HG02763 (cell line): ENCODE results near the gene PODN.

Experiments used
- ATAC-seq: cut with Tn5 transposase; IDR thresholded peaks from one replicate; pipeline ENCODE4 v1.9.1; 2021; ENCODE audit warnings: mild to moderate bottlenecking, moderate library complexity; ENCODE audit not compliant: unreplicated experiment

PODN gene

GRCh38 chr1:53061859-53062707 lies at the start of gene PODN:
Gene PODN (plus strand): TSS chr1:53062213. CDS start chr1:53069856, 7,643 bp downstream.
- ATAC-seq = no peak

GRCh38 chr1:53014791-53015507 lies 47.1 kb upstream of the PODN start:
- ATAC-seq = peak; percentile 88

GRCh38 chr1:53015508-53015860 lies 46.5 kb upstream of the PODN start:
- ATAC-seq = no peak

- ATAC-seq = no peak
Observed at GRCh38 chr1:53016705-53017104, 45.3 kb upstream of the PODN start.

GRCh38 chr1:53020588-53020987 lies 41.4 kb upstream of the PODN start:
- no peak for ATAC-seq

GRCh38 chr1:53022179-53022578 lies 39.8 kb upstream of the PODN start:
- ATAC-seq = no peak

- no peak for ATAC-seq
Observed at GRCh38 chr1:53023546-53023945, 38.5 kb upstream of the PODN start.

- ATAC-seq = no peak
Observed at GRCh38 chr1:53024117-53024516, 37.9 kb upstream of the PODN start.

GRCh38 chr1:53025034-53025768 lies 36.8 kb upstream of the PODN start:
- no peak for ATAC-seq

GRCh38 chr1:53025769-53026112 lies 36.3 kb upstream of the PODN start:
- ATAC-seq = no peak

- no peak for ATAC-seq
Observed at GRCh38 chr1:53026254-53026653, 35.8 kb upstream of the PODN start.

- ATAC-seq = no peak
Observed at GRCh38 chr1:53031732-53032131, 30.3 kb upstream of the PODN start.

GRCh38 chr1:53037159-53037558 lies 24.9 kb upstream of the PODN start:
- ATAC-seq = no peak

GRCh38 chr1:53038566-53038965 lies 23.4 kb upstream of the PODN start:
- no peak for ATAC-seq

GRCh38 chr1:53043271-53043670 lies 18.7 kb upstream of the PODN start:
- no peak for ATAC-seq

- no peak for ATAC-seq
Observed at GRCh38 chr1:53044926-53045325, 17.1 kb upstream of the PODN start.

- ATAC-seq = no peak
Observed at GRCh38 chr1:53046930-53047329, 15.1 kb upstream of the PODN start.

GRCh38 chr1:53047737-53048736 lies 14.0 kb upstream of the PODN start:
- ATAC-seq = no peak

- no peak for ATAC-seq
Observed at GRCh38 chr1:53048960-53049573, 12.9 kb upstream of the PODN start.

GRCh38 chr1:53049574-53049967 lies 12.4 kb upstream of the PODN start:
- no peak for ATAC-seq
